ENCODE data around the gene GARIN5B. TPM values are rescaled to one million over a fixed set of nuclear protein-coding genes. Genes with fewer than 3 reads are reported as not detected.

The GARIN5B gene
- polyA plus RNA-seq, 1 of the 3 experiments (the other 2 are of a cell fraction): not detected

DNA sequence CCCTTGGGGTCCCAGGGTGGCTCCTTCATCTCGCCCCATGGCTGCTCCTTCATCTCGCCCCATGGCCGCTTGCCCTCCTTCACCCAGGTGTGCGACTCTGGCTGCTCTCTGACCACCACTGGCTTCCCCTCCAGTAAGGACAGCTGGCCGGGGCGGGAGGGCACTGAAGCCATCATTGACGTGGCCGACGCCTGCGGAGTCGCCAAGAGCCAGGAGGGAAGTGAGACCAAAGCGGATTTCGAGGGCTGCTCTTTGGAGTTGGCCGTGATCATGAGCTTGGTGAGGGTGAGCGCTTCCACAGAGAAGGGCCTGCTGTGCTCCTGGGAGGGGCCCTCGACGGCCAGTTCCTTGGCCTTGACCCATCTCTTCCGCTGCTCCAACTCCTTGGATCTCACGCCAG is 4.6 kb downstream of the GARIN5B start:
- Histone ChIP-seq H3F3A (replicated peaks; ENCODE audit: insufficient read depth) (peaks cover 9% of the 10 kb centered on the region), H3K79me2 (ENCODE audit: insufficient read depth) (no peaks in the 10 kb centered on the region), H3K9me2 (no peaks in the 10 kb centered on the region), H3K27me3 (ENCODE audit: insufficient read depth) (peaks cover 23% of the 10 kb centered on the region), H3K27ac (ENCODE audit: low read depth in 2 of 2, low read length in 1 of 2) (no peak overlapping the region), H3K9me3 (no peaks in the 10 kb centered on the region), H2AFZ (ENCODE audit: low read depth) (no peak overlapping the region), H4K20me1 (ENCODE audit: insufficient read depth) (no peaks in the 10 kb centered on the region), H3K9ac (no peak overlapping the region), H3K4me2 (no peak overlapping the region), H3K36me3 (replicated peaks in 1 of 2; ENCODE audit: control insufficient read depth in 1 of 2, insufficient read depth in 2 of 2, low read length in 1 of 2) (no peaks in the 10 kb centered on the region), H3K4me1 (ENCODE audit: control insufficient read depth in 1 of 2, insufficient read depth in 2 of 2, low read depth in 1 of 2, low read length in 1 of 2) (peaks cover 0 to 13% of the 10 kb centered on the region in 2 experiments; a peak in 1 of 4 replicates), H3K4me3 (ENCODE audit: low read depth in 2 of 2, low read length in 1 of 2) (no peak overlapping the region)
- WGBS (ENCODE audit: low lambda C conversion rate): 97% methylated on average over 9 of the region's 19 CpGs
- no peak for DNase-seq
- POLR2A ChIA-PET: interaction anchor here (0.9 kb wide), 1 partner anchor 19 kb away, joined by 6 read pairs; no protein-coding TSS in a partner anchor
- CTCF ChIA-PET: interaction anchor here (1.6 kb wide), 1 partner anchor 57 kb away, joined by 3 read pairs; no protein-coding TSS in a partner anchor
- TF ChIP-seq GATA2 (CRISPR knock-in tag; IDR thresholded peaks at IDR 0.05): no peak

DNA sequence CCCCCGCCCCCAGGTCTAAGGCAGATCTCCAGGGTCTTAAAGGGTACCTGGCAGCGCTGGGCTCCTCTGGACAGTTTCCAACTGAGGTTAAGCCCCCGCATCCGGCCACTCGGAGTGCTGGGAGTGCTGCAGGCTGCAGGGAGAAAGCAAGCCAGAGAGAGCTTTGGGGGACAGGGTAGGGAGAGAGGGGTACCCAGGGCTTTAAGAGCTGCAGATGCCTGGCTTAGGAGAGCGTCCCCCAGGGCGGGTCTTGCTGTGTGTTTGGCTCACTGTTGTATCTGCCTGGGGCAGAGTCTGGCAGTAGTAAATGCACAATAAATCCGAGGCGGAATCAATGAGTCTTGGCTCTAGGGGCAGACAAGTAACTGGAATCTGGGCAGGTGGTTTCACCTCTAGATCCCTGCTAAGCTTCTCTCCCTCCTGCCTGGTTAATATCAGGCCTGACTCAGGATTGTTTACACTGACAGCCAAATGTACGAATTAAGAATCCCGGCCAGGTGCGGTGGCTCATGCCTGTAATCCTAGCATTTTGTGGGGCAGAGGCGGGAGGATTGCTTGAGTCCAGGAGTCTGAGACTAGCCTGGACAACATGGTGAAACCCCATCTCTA is 7.7 kb downstream of the GARIN5B start:
- WGBS (ENCODE audit: low lambda C conversion rate): 33% methylated on average over 12 of the region's 13 CpGs
- H3K9me2 ChIP-seq: no peaks in the 10 kb centered on the region
- CTCF ChIA-PET: interaction anchor here (1.0 to 2.6 kb wide), 3 partner anchors 29 to 63 kb away, joined by 4 to 8 read pairs (median 8); partner anchors contain the start of gene TMEM238

DNA sequence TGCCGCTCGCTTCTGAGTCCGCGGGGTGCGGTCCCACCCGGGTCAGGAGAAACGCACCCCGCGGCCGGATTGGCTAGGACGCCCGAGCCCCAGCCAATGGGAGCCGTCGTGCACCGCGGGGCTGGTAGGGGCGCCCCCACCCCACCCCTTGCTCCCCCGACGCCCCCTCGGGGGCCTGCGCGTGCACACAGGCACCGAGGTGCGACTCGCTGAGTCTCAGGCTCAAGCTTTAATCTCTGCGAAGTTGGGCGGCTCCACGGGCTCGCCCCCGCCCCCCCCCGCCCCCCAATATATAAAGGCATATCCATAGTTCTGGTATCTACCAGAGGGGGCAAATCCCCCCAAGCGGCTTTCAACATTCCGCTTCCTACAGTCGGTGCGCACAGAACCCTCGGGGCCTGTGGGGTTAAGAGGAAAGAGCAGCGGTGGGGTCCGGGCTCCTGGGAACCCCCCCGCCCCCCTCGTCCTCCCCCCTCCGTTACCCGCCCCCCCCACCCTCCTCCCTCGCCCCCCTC is 8.3 kb downstream of the GARIN5B start, which contains the start of gene COX6B2:
Gene COX6B2 (minus strand): TSS at position 22 of the 515 bp plus-strand sequence. CDS start 198 bp downstream, outside the sequence.
- TF ChIP-seq RCOR1 (IDR thresholded peaks at IDR 0.05; ENCODE audit: low read length) (no peak), TEAD4 (IDR thresholded peaks at IDR 0.05; ENCODE audit: borderline replicate concordance, insufficient read depth) (no peak), FOSL2 (IDR thresholded peaks at IDR 0.05; ENCODE audit: borderline replicate concordance, low read depth) (no peak), SIN3A (IDR thresholded peaks at IDR 0.05; ENCODE audit: borderline replicate concordance, low read depth, low read length) (no peak)
- TF ChIP-seq, protein P1, sequence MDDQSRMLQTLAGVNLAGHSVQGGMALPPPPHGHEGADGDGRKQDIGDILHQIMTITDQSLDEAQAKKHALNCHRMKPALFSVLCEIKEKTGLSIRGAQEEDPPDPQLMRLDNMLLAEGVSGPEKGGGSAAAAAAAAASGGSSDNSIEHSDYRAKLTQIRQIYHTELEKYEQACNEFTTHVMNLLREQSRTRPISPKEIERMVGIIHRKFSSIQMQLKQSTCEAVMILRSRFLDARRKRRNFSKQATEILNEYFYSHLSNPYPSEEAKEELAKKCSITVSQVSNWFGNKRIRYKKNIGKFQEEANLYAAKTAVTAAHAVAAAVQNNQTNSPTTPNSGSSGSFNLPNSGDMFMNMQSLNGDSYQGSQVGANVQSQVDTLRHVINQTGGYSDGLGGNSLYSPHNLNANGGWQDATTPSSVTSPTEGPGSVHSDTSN (IDR thresholded peaks at IDR 0.05): no peak
- TF ChIP-seq, protein P2, sequence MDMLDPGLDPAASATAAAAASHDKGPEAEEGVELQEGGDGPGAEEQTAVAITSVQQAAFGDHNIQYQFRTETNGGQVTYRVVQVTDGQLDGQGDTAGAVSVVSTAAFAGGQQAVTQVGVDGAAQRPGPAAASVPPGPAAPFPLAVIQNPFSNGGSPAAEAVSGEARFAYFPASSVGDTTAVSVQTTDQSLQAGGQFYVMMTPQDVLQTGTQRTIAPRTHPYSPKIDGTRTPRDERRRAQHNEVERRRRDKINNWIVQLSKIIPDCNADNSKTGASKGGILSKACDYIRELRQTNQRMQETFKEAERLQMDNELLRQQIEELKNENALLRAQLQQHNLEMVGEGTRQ (IDR thresholded peaks at IDR 0.05; ENCODE audit: borderline replicate concordance, low read depth, low read length): no peak
- ChIA-PET POLR2A (interaction anchor here (1.2 kb wide), 1 partner anchor 15 kb away, joined by 4 read pairs; no protein-coding TSS in a partner anchor), CTCF (interaction anchor here (1.0 to 2.6 kb wide), 3 partner anchors 29 to 64 kb away, joined by 4 to 8 read pairs (median 8); partner anchors contain the start of gene TMEM238)
- peak; percentile 70 for DNase-seq
- Histone ChIP-seq H3K79me2 (ENCODE audit: insufficient read depth) (no peaks in the 10 kb centered on the region), H3K4me3 (ENCODE audit: low read depth in 2 of 2, low read length in 1 of 2) (peak within 1 kb of the TSS; percentile 49 to 59), H3K36me3 (replicated peaks in 1 of 2; ENCODE audit: control insufficient read depth in 1 of 2, insufficient read depth in 2 of 2, low read length in 1 of 2) (no peaks in the 10 kb centered on the region), H3K9me2 (no peaks in the 10 kb centered on the region), H3K27me3 (ENCODE audit: insufficient read depth) (peaks cover 38% of the 10 kb centered on the region), H3K4me2 (peak within 1 kb of the TSS; percentile 95), H3K4me1 (ENCODE audit: control insufficient read depth in 1 of 2, insufficient read depth in 2 of 2, low read depth in 1 of 2, low read length in 1 of 2) (peaks cover 0 to 21% of the 10 kb centered on the region in 2 experiments; a peak in 1 of 4 replicates), H4K20me1 (ENCODE audit: insufficient read depth) (no peaks in the 10 kb centered on the region), H3K27ac (ENCODE audit: low read depth in 2 of 2, low read length in 1 of 2) (no peak within 1 kb of the TSS), H3K9ac (no peak within 1 kb of the TSS), H3K9me3 (no peaks in the 10 kb centered on the region), H2AFZ (ENCODE audit: low read depth) (no peak within 1 kb of the TSS; the same call in 1 of the 2 replicates), H3F3A (replicated peaks; ENCODE audit: insufficient read depth) (peaks cover 9% of the 10 kb centered on the region)
- 18% methylated on average over 11 of the region's 43 CpGs for WGBS (ENCODE audit: low lambda C conversion rate)

More for the DNA sequence above, 7.7 kb downstream of the GARIN5B start:
- Histone ChIP-seq H3F3A (replicated peaks; ENCODE audit: insufficient read depth) (peaks cover 9% of the 10 kb centered on the region), H3K36me3 (replicated peaks in 1 of 2; ENCODE audit: control insufficient read depth in 1 of 2, insufficient read depth in 2 of 2, low read length in 1 of 2) (no peaks in the 10 kb centered on the region), H3K4me1 (ENCODE audit: control insufficient read depth in 1 of 2, insufficient read depth in 2 of 2, low read depth in 1 of 2, low read length in 1 of 2) (peaks cover 0 to 21% of the 10 kb centered on the region in 2 experiments; a peak in 1 of 4 replicates), H3K4me3 (ENCODE audit: low read depth in 2 of 2, low read length in 1 of 2) (no peak overlapping the region), H3K9me3 (no peaks in the 10 kb centered on the region), H3K27me3 (ENCODE audit: insufficient read depth) (peaks cover 38% of the 10 kb centered on the region), H4K20me1 (ENCODE audit: insufficient read depth) (no peaks in the 10 kb centered on the region), H3K27ac (ENCODE audit: low read depth in 2 of 2, low read length in 1 of 2) (no peak overlapping the region), H3K9ac (no peak overlapping the region), H3K4me2 (no peak overlapping the region), H3K79me2 (ENCODE audit: insufficient read depth) (no peaks in the 10 kb centered on the region), H2AFZ (ENCODE audit: low read depth) (no peak overlapping the region)
- POLR2A ChIA-PET: interaction anchor here (1.2 kb wide), 1 partner anchor 14 kb away, joined by 4 read pairs; no protein-coding TSS in a partner anchor
- TF ChIP-seq RCOR1 (IDR thresholded peaks at IDR 0.05; ENCODE audit: low read length): no peak
- DNase-seq: peak; percentile 72
